Stimulated activated CD8-positive, alpha-beta memory T cell treated with anti-CD3 and anti-CD28 coated beads, Interleukin-15, amount 100 ng/mL, for 1 hour (primary cell): ENCODE measurements around the gene DSEL.

Source experiments
- DNase-seq: peaks from one replicate; pipeline ENCODE4 v3.0.0-alpha.2; 2020; ENCODE audit warnings: low read depth

Gene DSEL

GRCh38 chr18:67516539-67517443 lies at the start of gene DSEL:
DSEL (minus strand) TSS chr18:67516720; CDS start chr18:67514608, 2,112 bp downstream.
- peak; percentile 99 for DNase-seq

- no peak for DNase-seq
These were observed 36.9 kb upstream of the DSEL start for GRCh38 chr18:67553437-67553836.

GRCh38 chr18:67550872-67551520 lies 34.5 kb upstream of the DSEL start:
- no peak for DNase-seq

- no peak for DNase-seq
These were observed 33.4 kb upstream of the DSEL start for GRCh38 chr18:67549946-67550345.

- no peak for DNase-seq
These were observed 29.2 kb upstream of the DSEL start for GRCh38 chr18:67545681-67546080.

- DNase-seq, result no peak
These were observed 24.0 kb upstream of the DSEL start for GRCh38 chr18:67540559-67540958.

- no peak for DNase-seq
These were observed 15.4 kb upstream of the DSEL start for GRCh38 chr18:67531929-67532328.

- DNase-seq, result no peak
These were observed 9.0 kb upstream of the DSEL start for GRCh38 chr18:67525328-67526099.

GRCh38 chr18:67520351-67520921 lies 3.9 kb upstream of the DSEL start:
- no peak for DNase-seq

GRCh38 chr18:67519592-67519991 lies 3.1 kb upstream of the DSEL start:
- no peak for DNase-seq

- no peak for DNase-seq
These were observed 2.0 kb upstream of the DSEL start for GRCh38 chr18:67518566-67518965.

- DNase-seq, result no peak
These were observed 885 bp upstream of the DSEL start for GRCh38 chr18:67517444-67517765.

- peak; percentile 12 for DNase-seq
These were observed 480 bp downstream of the DSEL start for GRCh38 chr18:67515942-67516538.

- no peak for DNase-seq
These were observed 1.5 kb downstream of the DSEL start for GRCh38 chr18:67514901-67515540.

GRCh38 chr18:67514465-67514864 lies 2.1 kb downstream of the DSEL start:
- no peak for DNase-seq

GRCh38 chr18:67513280-67513679 lies 3.2 kb downstream of the DSEL start:
- DNase-seq, result no peak

GRCh38 chr18:67511840-67512239 lies 4.7 kb downstream of the DSEL start:
- DNase-seq, result no peak

GRCh38 chr18:67510831-67511230 lies 5.7 kb downstream of the DSEL start:
- DNase-seq, result no peak

- no peak for DNase-seq
These were observed 6.7 kb downstream of the DSEL start for GRCh38 chr18:67509741-67510391.

GRCh38 chr18:67508146-67508545 lies 8.4 kb downstream of the DSEL start:
- DNase-seq, result no peak

GRCh38 chr18:67504739-67505138 lies 11.8 kb downstream of the DSEL start:
- DNase-seq, result no peak
